H1 (cell line): ENCODE results near the gene KDM8. TPM values are rescaled to one million over a fixed set of nuclear protein-coding genes. Genes with fewer than 3 reads are reported as not detected.

ENCODE experiments used
- CTCF ChIA-PET: fragments of 300-600 bp; sonication (Branson Sonifier 250); formaldehyde crosslinking; loops from one replicate; lab custom pipeline; 2021; ENCODE audit not compliant: partially characterized antibody; lab: Charles Lee
- POLR2A ChIA-PET: fragments of 300-600 bp; sonication (Branson Sonifier 250); formaldehyde crosslinking; loops from one replicate; lab custom pipeline; 2021; ENCODE audit warnings: inconsistent platforms; ENCODE audit not compliant: partially characterized antibody; lab: Charles Lee
- DNase-seq, 2 experiments: peaks; one replicate each; pipeline versions ENCODE4 v3.0.0 to v3.0.0-alpha.2; 2010 to 2022; ENCODE audit warnings: low spot score in 2 of 2, low read depth in 1 of 2, mixed read lengths in 1 of 2
- FAIRE-seq: peaks from 2 replicates; lab custom pipeline; 2011; peaks lifted over from hg19 to GRCh38; lab: Jason Lieb, UNC
- H2AFZ ChIP-seq: 2 replicates; pipeline ENCODE4 v1.8.1; 2012; ENCODE audit warnings: low read length, inconsistent platforms
- H2AK5ac ChIP-seq: 2 replicates; pipeline ENCODE4 v1.6.1; 2013; ENCODE audit warnings: low read depth, low read length
- H2BK120ac ChIP-seq: replicated peaks from 2 replicates; pipeline ENCODE3; 2013; ENCODE audit warnings: low read depth, low read length, inconsistent platforms
- H2BK12ac ChIP-seq: 2 replicates; pipeline ENCODE4 v1.6.1; 2013; ENCODE audit warnings: low read depth, low read length
- H2BK15ac ChIP-seq: 2 replicates; pipeline ENCODE4 v1.6.1; 2013; ENCODE audit warnings: low read length
- H2BK20ac ChIP-seq: 2 replicates; pipeline ENCODE4 v1.6.1; 2013; ENCODE audit warnings: low read length
- H2BK5ac ChIP-seq: 2 replicates; pipeline ENCODE4 v1.6.1; 2013; ENCODE audit warnings: low read depth, low read length
- H3K14ac ChIP-seq: 2 replicates; pipeline ENCODE4 v1.6.1; 2013; ENCODE audit warnings: inconsistent platforms; ENCODE audit not compliant: insufficient read length
- H3K18ac ChIP-seq: 2 replicates; pipeline ENCODE4 v1.6.1; 2013; ENCODE audit warnings: low read length; ENCODE audit errors: extremely low read depth
- H3K23ac ChIP-seq: 2 replicates; pipeline ENCODE4 v1.6.1; 2013; ENCODE audit warnings: inconsistent platforms; ENCODE audit not compliant: insufficient read length
- H3K23me2 ChIP-seq: 2 replicates; pipeline ENCODE4 v1.6.1; 2013; ENCODE audit warnings: low read depth, low read length
- H3K27ac ChIP-seq: 2 replicates; pipeline ENCODE4 v1.6.1; 2011; ENCODE audit warnings: low read depth, low read length, inconsistent platforms
- H3K27me3 ChIP-seq, 4 experiments: replicated peaks in 1 of 4; 1 replicate in 1 of 4; 2 replicates in 3 of 4; pipeline versions ENCODE4 v1.6.1 to v1.8.1; 2011 to 2013; ENCODE audit warnings: low read length in 3 of 4, mild to moderate bottlenecking in 3 of 4, inconsistent platforms in 2 of 4, mixed read lengths in 2 of 4, moderate library complexity in 1 of 4; ENCODE audit not compliant: control insufficient read depth in 3 of 4, insufficient read depth in 3 of 4; ENCODE audit errors: extremely low read depth in 1 of 4
- H3K36me3 ChIP-seq, 4 experiments: 2 replicates each; pipeline versions ENCODE4 v1.6.1 to v1.8.1; 2011 to 2013; ENCODE audit warnings: mild to moderate bottlenecking in 4 of 4, low read length in 3 of 4, moderate library complexity in 2 of 4, control low read depth in 1 of 4, inconsistent platforms in 1 of 4; ENCODE audit not compliant: insufficient read depth in 4 of 4, control insufficient read depth in 2 of 4
- H3K4ac ChIP-seq: replicated peaks from 2 replicates; pipeline ENCODE3; 2013; ENCODE audit warnings: low read length, low read depth, mixed read lengths, inconsistent platforms; ENCODE audit not compliant: insufficient read length
- H3K4me1 ChIP-seq, 4 experiments: replicated peaks in 1 of 4; 1 replicate in 1 of 4; 2 replicates in 3 of 4; pipeline versions ENCODE4 v1.6.1 to v1.8.1; 2011 to 2013; ENCODE audit warnings: low read length in 3 of 4, inconsistent platforms in 2 of 4, mixed read lengths in 1 of 4; ENCODE audit not compliant: insufficient read depth in 4 of 4, control insufficient read depth in 3 of 4
- H3K4me2 ChIP-seq, 2 experiments: 2 replicates each; pipeline versions ENCODE4 v1.6.1 to v1.8.1; 2011 to 2013; ENCODE audit warnings: low read depth in 2 of 2, low read length in 2 of 2, control low read depth in 1 of 2, inconsistent platforms in 1 of 2, mild to moderate bottlenecking in 1 of 2; ENCODE audit not compliant: insufficient read depth in 1 of 2
- H3K4me3 ChIP-seq, 4 experiments: fragments of 200-600, 300-600 bp in 1 of 4; sonication (generic), shearing (Covaris generic), sonication (Bioruptor Twin) in 1 of 4; 2 replicates each; pipeline versions ENCODE4 v1.5.1 to v1.8.1; 2011 to 2016; ENCODE audit warnings: low read length in 4 of 4, low read depth in 3 of 4, control low read depth in 2 of 4, inconsistent platforms in 2 of 4, mild to moderate bottlenecking in 2 of 4, mixed read lengths in 1 of 4, moderate library complexity in 1 of 4; ENCODE audit not compliant: insufficient read depth in 2 of 4; ENCODE audit errors: extremely low read depth in 1 of 4
- H3K56ac ChIP-seq: replicated peaks from 2 replicates; pipeline ENCODE3; 2013; ENCODE audit warnings: low read depth, mild to moderate bottlenecking, mixed read lengths, low read length, inconsistent platforms; ENCODE audit not compliant: insufficient read length
- H3K79me1 ChIP-seq: 2 replicates; pipeline ENCODE4 v1.6.1; 2013; ENCODE audit warnings: low read depth, low read length, control low read depth
- H3K79me2 ChIP-seq, 2 experiments: 2 replicates each; pipeline versions ENCODE4 v1.6.1 to v1.8.1; 2012 to 2013; ENCODE audit warnings: low read length in 2 of 2, mild to moderate bottlenecking in 2 of 2, inconsistent platforms in 1 of 2; ENCODE audit not compliant: insufficient read depth in 2 of 2, control insufficient read depth in 1 of 2
- H3K9ac ChIP-seq, 4 experiments: replicated peaks in 1 of 4; 1 replicate in 1 of 4; 2 replicates in 3 of 4; pipeline versions ENCODE4 v1.6.1 to v1.8.1; 2011 to 2013; ENCODE audit warnings: low read depth in 3 of 4, low read length in 3 of 4, control low read depth in 2 of 4, mild to moderate bottlenecking in 2 of 4, moderate library complexity in 2 of 4, inconsistent platforms in 1 of 4; ENCODE audit errors: extremely low read depth in 1 of 4
- H3K9me3 ChIP-seq, 2 experiments: 2 replicates each; pipeline versions ENCODE4 v1.6.1 to v1.8.1; 2012 to 2013; ENCODE audit warnings: mild to moderate bottlenecking in 2 of 2, moderate library complexity in 2 of 2, control low read depth in 1 of 2, inconsistent platforms in 1 of 2, low read depth in 1 of 2, low read length in 1 of 2, mixed read lengths in 1 of 2; ENCODE audit not compliant: insufficient read depth in 2 of 2
- H4K20me1 ChIP-seq, 2 experiments: replicated peaks in 1 of 2; 2 replicates each; pipeline versions ENCODE3 to v1.8.1; 2011 to 2013; ENCODE audit warnings: inconsistent platforms in 2 of 2, low read length in 2 of 2, mild to moderate bottlenecking in 1 of 2; ENCODE audit not compliant: insufficient read depth in 2 of 2, control insufficient read depth in 1 of 2
- H4K5ac ChIP-seq: 2 replicates; pipeline ENCODE4 v1.6.1; 2013; ENCODE audit warnings: low read length, low read depth, mixed read lengths, inconsistent platforms; ENCODE audit not compliant: insufficient read length
- H4K8ac ChIP-seq: 2 replicates; pipeline ENCODE4 v1.8.0; 2013; ENCODE audit warnings: mild to moderate bottlenecking, moderate library complexity, low read length, inconsistent platforms; ENCODE audit not compliant: insufficient read depth; ENCODE audit errors: extremely low read depth
- H4K91ac ChIP-seq: replicated peaks from 2 replicates; pipeline ENCODE3; 2013; ENCODE audit warnings: low read length, mixed read lengths, inconsistent platforms; ENCODE audit not compliant: insufficient read length
- TEAD4 ChIP-seq: IDR thresholded peaks from 2 replicates; pipeline ENCODE4 v1.6.1; 2012; ENCODE audit warnings: low read depth, low read length, inconsistent platforms, mixed read lengths
- WGBS, 2 experiments: shearing (Covaris generic) in 1 of 2; methylation state at CpG; one replicate each; pipeline versions ENCODE4 v1.1.6 to v1.1.7; 2013 to 2015; ENCODE audit warnings: low lambda C conversion rate in 2 of 2, mixed read lengths in 2 of 2, inconsistent platforms in 1 of 2, low coverage in 1 of 2, missing lambda C conversion rate in 1 of 2; ENCODE audit not compliant: insufficient replicate concordance in 2 of 2, insufficient coverage in 1 of 2, insufficient read length in 1 of 2; ENCODE audit errors: extremely low coverage in 1 of 2, missing lambda C conversion rate in 1 of 2; 5-methylcytosine and 5-hydroxymethylcytosine counted together
- polyA plus RNA-seq, 7 experiments: library from polyadenylated mRNA; depleted of rRNA in 3 of 7; stranded (reverse) in 5 of 7; unstranded in 2 of 7; fragments of >200 nt in 5 of 7; fragments of 200-250 nt in 2 of 7; gene quantifications; 1 replicate in 5 of 7; 2 replicates in 1 of 7; 4 replicates in 1 of 7; pipeline versions ENCODE4 v1.2.1 to v1.2.3, GENCODE V29; 2011 to 2013; ENCODE audit warnings: missing spikeins in 2 of 7, mixed read lengths in 2 of 7
- total RNA-seq: library from RNA; stranded (reverse); fragmentation: NEBNext Ultra II Directional; extraction: Animal tissue kit (Norgen Biotek cat#: 25700); gene quantifications from 2 replicates; pipeline ENCODE4 v1.2.1, GENCODE V29; 2021

Gene KDM8
- total and polyA plus RNA-seq, 2 of the 8 experiments (the other 6 are each of a cell fraction or from before 2014, with no cell fraction given) = 10.3 to 12.8 TPM

- no peak overlapping the region for H2BK5ac ChIP-seq
- H3K23me2 ChIP-seq = no peaks in the 10 kb centered on the region
- no peaks in the 10 kb centered on the region for H3K79me2 ChIP-seq
- no peak overlapping the region for H3K4me3 ChIP-seq
- no peak overlapping the region for H2AK5ac ChIP-seq
- FAIRE-seq (no peak), DNase-seq (no peak)
- ChIA-PET CTCF (interaction anchor here (0.6 to 17.4 kb wide), 11 partner anchors 11 to 139 kb away, joined by 3 to 241 read pairs (median 6); no protein-coding TSS in a partner anchor), POLR2A (no interaction called here)
- H2BK15ac ChIP-seq = no peak overlapping the region
- no peaks in the 10 kb centered on the region for H3K9me3 ChIP-seq
- no peak overlapping the region for H3K4me2 ChIP-seq
- H3K4ac ChIP-seq = no peak overlapping the region
- no peak overlapping the region for H3K27ac ChIP-seq
- no peaks in the 10 kb centered on the region; a peak in 1 of 7 replicates for H3K4me1 ChIP-seq
- no peak overlapping the region for H3K56ac ChIP-seq
- H3K9ac ChIP-seq = no peak overlapping the region
- H2BK12ac ChIP-seq = 0 out of 2 replicates have a peak overlapping the region, but pooled peaks have one; percentile 17
- no peak overlapping the region for H3K18ac ChIP-seq
- no peak overlapping the region for H2AFZ ChIP-seq
- H3K79me1 ChIP-seq = no peaks in the 10 kb centered on the region
- 0 out of 8 replicates have a peak, but pooled peaks cover 0 to 3% (median 0%) of the 10 kb centered on the region in 4 experiments for H3K36me3 ChIP-seq
- H2BK20ac ChIP-seq = no peak overlapping the region
- H2BK120ac ChIP-seq = no peak overlapping the region
- H3K23ac ChIP-seq = no peak overlapping the region
- H3K14ac ChIP-seq = no peak overlapping the region
- H4K5ac ChIP-seq = no peak overlapping the region
- no peak overlapping the region for H4K91ac ChIP-seq
- peaks cover 0 to 1% of the 10 kb centered on the region in 2 experiments for H4K20me1 ChIP-seq
- 89% methylated on average over 8 of the region's 8 CpGs; no CpG with 5 or more reads in 1 of the 2 experiments for WGBS, 2 experiments
- H4K8ac ChIP-seq = no peak overlapping the region
- H3K27me3 ChIP-seq = no peaks in the 10 kb centered on the region
- TF ChIP-seq TEAD4 = no peak
Measured at GRCh38 chr16:27236635-27237218, 33.4 kb downstream of the KDM8 start.
